Right ventricle myocardium inferior (tissue), 1 donor: ENCODE measurements around the gene GLCE. TPM values are rescaled to one million over a fixed set of nuclear protein-coding genes. Genes with fewer than 3 reads are reported as not detected.

ENCODE experiments used
- ATAC-seq: fragments of 200-7000 bp; cut with Tn5 transposase; one replicate; pipeline ENCODE4 v1.9.1; 2020; ENCODE audit warnings: mild to moderate bottlenecking, moderate library complexity
- DNase-seq: peaks from one replicate; pipeline ENCODE4 v3.0.0; 2021; ENCODE audit errors: missing footprints
- intact Hi-C: fragments of 100-400 bp; cut with DNase I; formaldehyde crosslinking; loops from one replicate; pipeline ENCODE4 v1.11.0; 2022
- long read RNA-seq: library from polyadenylated mRNA; unstranded; transcript quantifications from one replicate; pipeline ENCODE4 v2.0.0, GENCODE V29; 2021
- total RNA-seq: library from RNA; stranded (reverse); fragmentation: NEBNext Ultra II Directional; extraction: Animal tissue kit (Norgen Biotek cat#: 25700); gene quantifications from one replicate; pipeline ENCODE4 v1.2.1, GENCODE V29; 2021
- donor health status: DM: no; HTN: yes; CAD: no; lungs with severe emphysema.

GLCE gene
- 8.9 TPM for total RNA-seq
- long read RNA-seq, full-length matches to known transcripts = 3 of 4 reads
- long read RNA-seq, partial matches to known transcripts = 0 of 4 reads
- long read RNA-seq, other reads (novel, unspliced or antisense) = 1 of 4 reads

- peak; percentile 98 for DNase-seq
- ATAC-seq = peak; percentile 99
- intact Hi-C loops = loop anchor here (1.0 to 10.0 kb wide), 4 partner anchors 78 to 234 kb away; no protein-coding TSS in a partner anchor
Measured at GRCh38 chr15:69160141-69160993, at the start of gene GLCE. Gene GLCE (plus strand): TSS chr15:69160635. CDS start chr15:69255807, 95,172 bp downstream.

GRCh38 chr15:69114331-69114928, 46.0 kb upstream of the GLCE start:
- ATAC-seq = no peak
- DNase-seq = no peak
- intact Hi-C loops = no loop called here

- ATAC-seq (no peak), DNase-seq (no peak)
- intact Hi-C loops = no loop called here
Measured at GRCh38 chr15:69115031-69115430, 45.4 kb upstream of the GLCE start.

GRCh38 chr15:69116391-69116790, 44.0 kb upstream of the GLCE start:
- ATAC-seq = no peak
- intact Hi-C loops = no loop called here
- DNase-seq = no peak

- ATAC-seq (no peak), DNase-seq (no peak)
- intact Hi-C loops = no loop called here
Measured at GRCh38 chr15:69117431-69117871, 43.0 kb upstream of the GLCE start.

- no peak for DNase-seq
- no peak for ATAC-seq
- intact Hi-C loops = no loop called here
Measured at GRCh38 chr15:69118089-69118488, 42.3 kb upstream of the GLCE start.

- DNase-seq (no peak), ATAC-seq (no peak)
- intact Hi-C loops = no loop called here
Measured at GRCh38 chr15:69119001-69119400, 41.4 kb upstream of the GLCE start.

GRCh38 chr15:69119683-69120395, 40.6 kb upstream of the GLCE start:
- no peak for DNase-seq
- intact Hi-C loops = no loop called here
- no peak for ATAC-seq

GRCh38 chr15:69120732-69121131, 39.7 kb upstream of the GLCE start:
- DNase-seq (no peak), ATAC-seq (no peak)
- intact Hi-C loops = no loop called here

GRCh38 chr15:69121198-69121828, 39.1 kb upstream of the GLCE start:
- DNase-seq (no peak), ATAC-seq (no peak)
- intact Hi-C loops = no loop called here

GRCh38 chr15:69125236-69125635, 35.2 kb upstream of the GLCE start:
- DNase-seq (no peak), ATAC-seq (no peak)
- intact Hi-C loops = no loop called here

GRCh38 chr15:69126054-69126469, 34.4 kb upstream of the GLCE start:
- ATAC-seq = no peak
- no peak for DNase-seq
- intact Hi-C loops = no loop called here

- intact Hi-C loops = no loop called here
- ATAC-seq = no peak
- no peak for DNase-seq
Measured at GRCh38 chr15:69127306-69127705, 33.1 kb upstream of the GLCE start.

GRCh38 chr15:69128667-69129311, 31.6 kb upstream of the GLCE start:
- intact Hi-C loops = no loop called here
- peak; percentile 76 for DNase-seq
- peak; percentile 69 for ATAC-seq

GRCh38 chr15:69131362-69132220, 28.8 kb upstream of the GLCE start:
- intact Hi-C loops = no loop called here
- DNase-seq = no peak
- ATAC-seq = peak; percentile 61

GRCh38 chr15:69132430-69132829, 28.0 kb upstream of the GLCE start:
- intact Hi-C loops = no loop called here
- DNase-seq (no peak), ATAC-seq (no peak)

- no peak for DNase-seq
- no peak for ATAC-seq
- intact Hi-C loops = no loop called here
Measured at GRCh38 chr15:69132977-69133861, 27.2 kb upstream of the GLCE start.
